Right lobe of liver (tissue), 4 donors: ENCODE results near the gene PRSS2.

Source experiments
- CTCF ChIP-seq, 4 donors: fragments of 200-600 bp in 3 of 4; fragments of 450-650 bp in 1 of 4; IDR thresholded peaks; one replicate each; pipeline versions ENCODE4 v1.5.1 to v1.8.0; 2016 to 2022; ENCODE audit warnings: antibody characterized with exemption in 4 of 4, mild to moderate bottlenecking in 2 of 4
- POLR2A ChIP-seq: fragments of 450-650 bp; IDR thresholded peaks from one replicate; pipeline ENCODE4 v1.6.1; 2017; ENCODE audit warnings: antibody characterized with exemption, mild to moderate bottlenecking
- donor health status: DM: no; HTN: no; CAD: no.
- donor health status: DM: no; HTN: no; CAD: no.
- donor health status: DM: no; HTN: yes; CAD: no.

DNA sequence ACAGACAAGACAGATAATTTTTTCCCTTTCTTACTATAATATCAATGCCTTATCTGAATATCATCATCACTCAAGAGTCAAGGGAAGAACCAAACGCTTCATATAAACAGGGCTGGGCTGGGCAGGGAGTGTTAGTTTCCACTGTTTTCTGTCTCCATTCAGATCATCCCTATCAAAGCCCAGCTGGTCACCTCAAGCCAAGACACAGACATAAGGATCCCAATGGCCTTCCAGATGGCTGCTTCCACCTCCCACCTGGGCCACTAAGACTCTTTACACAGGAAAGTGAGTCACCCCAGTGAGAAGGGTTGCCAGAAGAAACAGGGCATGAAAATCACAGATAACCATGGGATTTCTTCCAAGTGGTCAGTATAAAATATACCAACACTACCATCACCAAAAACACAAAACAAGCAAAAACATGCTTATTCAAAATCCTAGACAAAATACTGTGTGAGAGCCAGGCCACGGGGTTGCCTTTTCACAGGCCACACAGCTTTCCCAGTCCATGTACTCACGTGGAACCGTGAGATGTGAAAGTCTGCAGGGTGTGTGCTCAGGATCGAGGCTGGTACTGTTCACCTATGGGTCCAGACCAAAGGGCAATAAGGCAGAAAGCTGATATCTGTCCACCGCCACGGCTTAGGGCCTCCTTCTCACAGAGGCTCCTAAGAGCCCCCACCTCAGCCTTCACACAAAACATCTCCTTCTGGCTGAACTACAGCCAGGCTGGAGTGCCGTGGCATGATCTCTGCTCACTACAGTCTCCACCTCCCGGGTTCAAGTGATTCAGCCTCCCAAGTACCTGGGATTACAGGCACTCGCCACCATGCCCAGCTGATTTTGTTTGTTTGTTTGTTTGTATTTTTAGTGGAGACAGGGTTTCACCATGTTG is 15.8 kb upstream of the PRSS2 start:
- TF ChIP-seq CTCF (IDR thresholded peaks at IDR 0.05) (no peak), POLR2A (no peak)
